Neural crest cell (in vitro differentiated cells): Measurements from ENCODE around the gene RFPL3. TPM values are rescaled to one million over a fixed set of nuclear protein-coding genes. Genes with fewer than 3 reads are reported as not detected.
A peak's percentile ranks its signal among the peaks of the same experiment; 100 is the strongest.

ENCODE experiments used
- DNase-seq: peaks from one replicate; pipeline ENCODE4 v3.0.0; 2021; ENCODE audit warnings: low read depth, mixed read lengths, low spot score
- H3K27ac Mint-ChIP-seq: one replicate; pipeline ENCODE4 v1.8.0; 2021; ENCODE audit warnings: mild to moderate bottlenecking, mixed read lengths; ENCODE audit not compliant: unreplicated experiment
- H3K27me3 Mint-ChIP-seq: 2 replicates; pipeline ENCODE4 v1.8.0; 2021; ENCODE audit warnings: low read depth, mild to moderate bottlenecking, mixed read lengths
- H3K36me3 Mint-ChIP-seq: 2 replicates; pipeline ENCODE4 v1.8.0; 2021; ENCODE audit warnings: low read depth, mild to moderate bottlenecking, mixed read lengths
- H3K4me1 Mint-ChIP-seq: 2 replicates; pipeline ENCODE4 v1.8.0; 2021; ENCODE audit warnings: mixed read lengths
- H3K4me3 Mint-ChIP-seq: one replicate; pipeline ENCODE4 v1.8.0; 2021; ENCODE audit warnings: mild to moderate bottlenecking, mixed read lengths
- H3K9me3 Mint-ChIP-seq: 2 replicates; pipeline ENCODE4 v1.8.0; 2021; ENCODE audit warnings: mixed read lengths
- total RNA-seq: library from RNA; stranded (reverse); gene quantifications from 2 replicates; pipeline ENCODE4 v1.2.1, GENCODE V29; 2021
- TF ChIP-seq, protein P1 (sequence below): fragments of 200-600 bp; sonication (generic); conservative IDR thresholded peaks from 2 replicates; pipeline ENCODE4 v1.5.0; 2021; ENCODE audit warnings: antibody characterized with exemption, mild to moderate bottlenecking

The RFPL3 gene
- total RNA-seq, 1 donor from 2014 or later: not detected

GRCh38 chr22:32404021-32404420 is 46.4 kb downstream of the RFPL3 start:
- Mint-ChIP-seq H3K36me3 (peaks cover 10% of the 10 kb centered on the region), H3K4me3 (no peak overlapping the region), H3K27me3 (no peaks in the 10 kb centered on the region), H3K27ac (no peak overlapping the region), H3K4me1 (no peaks in the 10 kb centered on the region), H3K9me3 (no peaks in the 10 kb centered on the region)
- TF ChIP-seq, protein P1, sequence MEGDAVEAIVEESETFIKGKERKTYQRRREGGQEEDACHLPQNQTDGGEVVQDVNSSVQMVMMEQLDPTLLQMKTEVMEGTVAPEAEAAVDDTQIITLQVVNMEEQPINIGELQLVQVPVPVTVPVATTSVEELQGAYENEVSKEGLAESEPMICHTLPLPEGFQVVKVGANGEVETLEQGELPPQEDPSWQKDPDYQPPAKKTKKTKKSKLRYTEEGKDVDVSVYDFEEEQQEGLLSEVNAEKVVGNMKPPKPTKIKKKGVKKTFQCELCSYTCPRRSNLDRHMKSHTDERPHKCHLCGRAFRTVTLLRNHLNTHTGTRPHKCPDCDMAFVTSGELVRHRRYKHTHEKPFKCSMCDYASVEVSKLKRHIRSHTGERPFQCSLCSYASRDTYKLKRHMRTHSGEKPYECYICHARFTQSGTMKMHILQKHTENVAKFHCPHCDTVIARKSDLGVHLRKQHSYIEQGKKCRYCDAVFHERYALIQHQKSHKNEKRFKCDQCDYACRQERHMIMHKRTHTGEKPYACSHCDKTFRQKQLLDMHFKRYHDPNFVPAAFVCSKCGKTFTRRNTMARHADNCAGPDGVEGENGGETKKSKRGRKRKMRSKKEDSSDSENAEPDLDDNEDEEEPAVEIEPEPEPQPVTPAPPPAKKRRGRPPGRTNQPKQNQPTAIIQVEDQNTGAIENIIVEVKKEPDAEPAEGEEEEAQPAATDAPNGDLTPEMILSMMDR: no peak
- no peak for DNase-seq

DNA sequence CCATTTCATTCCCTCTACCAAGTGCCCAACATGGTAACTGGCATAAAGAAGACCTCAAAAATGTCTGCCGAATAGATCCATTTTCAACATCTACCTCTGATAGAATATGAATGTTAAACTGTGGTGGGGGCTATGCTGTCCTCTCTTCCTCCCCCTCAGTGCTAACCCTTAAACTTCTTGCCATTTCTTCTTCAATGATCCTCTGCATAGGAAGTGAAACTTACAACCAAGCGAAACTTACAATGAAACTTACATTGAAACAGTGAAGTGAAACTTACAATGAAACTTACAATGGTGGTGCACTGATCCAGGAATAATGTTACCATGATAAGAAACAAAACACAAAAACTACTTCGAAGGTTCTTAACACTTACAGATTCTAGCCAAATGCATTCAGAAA is 49.6 kb downstream of the RFPL3 start:
- Mint-ChIP-seq H3K27me3 (no peaks in the 10 kb centered on the region), H3K4me1 (peaks cover 21% of the 10 kb centered on the region), H3K4me3 (peak overlapping the region; percentile 0), H3K27ac (no peak overlapping the region), H3K36me3 (peaks cover 7% of the 10 kb centered on the region), H3K9me3 (no peaks in the 10 kb centered on the region)
- no peak for DNase-seq
- TF ChIP-seq, protein P1: no peak

DNA sequence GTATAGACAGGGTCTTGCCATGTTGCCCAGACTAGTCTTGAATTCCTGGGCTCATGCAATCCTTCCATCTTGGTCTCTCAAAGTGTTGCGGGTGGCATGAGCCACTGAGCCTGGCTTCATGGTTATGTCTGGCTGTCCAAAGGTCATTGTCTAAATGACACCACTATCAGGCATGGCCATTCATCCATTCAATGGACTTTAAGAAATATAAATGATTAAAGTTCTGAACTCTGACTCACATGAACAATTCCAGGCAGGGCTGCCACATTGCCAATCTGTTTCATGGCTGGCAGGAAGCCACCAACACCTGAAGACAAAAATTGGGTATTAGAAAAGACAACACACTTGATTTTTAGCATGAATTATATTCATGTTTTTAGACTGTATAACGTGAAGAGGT is 50.3 kb downstream of the RFPL3 start:
- TF ChIP-seq, protein P1: no peak
- Mint-ChIP-seq H3K4me1 (peaks cover 26% of the 10 kb centered on the region), H3K36me3 (peaks cover 7% of the 10 kb centered on the region), H3K9me3 (no peaks in the 10 kb centered on the region), H3K27ac (no peak overlapping the region), H3K4me3 (no peak overlapping the region), H3K27me3 (no peaks in the 10 kb centered on the region)
- no peak for DNase-seq

- TF ChIP-seq, protein P1: no peak
- Mint-ChIP-seq H3K4me1 (peaks cover 26% of the 10 kb centered on the region), H3K27me3 (peaks cover 8% of the 10 kb centered on the region), H3K9me3 (no peaks in the 10 kb centered on the region), H3K4me3 (peak overlapping the region; percentile 99), H3K36me3 (peaks cover 3% of the 10 kb centered on the region), H3K27ac (no peak overlapping the region)
- DNase-seq: no peak
Measured at GRCh38 chr22:32409977-32410376, 52.3 kb downstream of the RFPL3 start.

- Mint-ChIP-seq H3K27ac (peak overlapping the region; percentile 13), H3K4me3 (peak overlapping the region; percentile 99), H3K36me3 (peaks cover 3% of the 10 kb centered on the region), H3K9me3 (no peaks in the 10 kb centered on the region), H3K4me1 (peaks cover 26% of the 10 kb centered on the region), H3K27me3 (peaks cover 13% of the 10 kb centered on the region)
- no peak for DNase-seq
- TF ChIP-seq, protein P1: no peak
Measured at GRCh38 chr22:32410459-32410858, 52.8 kb downstream of the RFPL3 start.

Other genes starting within 250 kb of the RFPL3 start
- gene C22orf42, start 198.6 kb upstream of the RFPL3 start, total RNA-seq: not detected in 2 replicates
- gene RFPL2, start 152.8 kb upstream of the RFPL3 start, total RNA-seq: 0.21 TPM in 1 of 2 replicates, not detected in the other
- 0.14 and 0.23 TPM in 2 replicates for gene SLC5A4, start 102.5 kb upstream of the RFPL3 start, total RNA-seq
- 111 and 117 TPM in 2 replicates for gene RTCB, start 54.4 kb downstream of the RFPL3 start, total RNA-seq
- gene BPIFC, start 106.6 kb downstream of the RFPL3 start, total RNA-seq: not detected in 2 replicates
- gene FBXO7, start 116.9 kb downstream of the RFPL3 start, total RNA-seq: 82.0 and 82.8 TPM in 2 replicates